GM19438 (cell line): ENCODE data around the gene GALNT5.

Experiments used
- ATAC-seq: cut with Tn5 transposase; IDR thresholded peaks from one replicate; pipeline ENCODE4 v1.9.1; 2021; ENCODE audit warnings: low read depth; ENCODE audit not compliant: unreplicated experiment

Gene GALNT5

GRCh38 chr2:157287160-157287559 lies 29.7 kb downstream of the GALNT5 start:
- no peak for ATAC-seq

- ATAC-seq: no peak
Measured at GRCh38 chr2:157290525-157290924, 33.0 kb downstream of the GALNT5 start.

GRCh38 chr2:157291018-157291417 lies 33.5 kb downstream of the GALNT5 start:
- no peak for ATAC-seq

GRCh38 chr2:157292853-157293252 lies 35.3 kb downstream of the GALNT5 start:
- ATAC-seq: no peak

GRCh38 chr2:157296490-157296889 lies 39.0 kb downstream of the GALNT5 start:
- no peak for ATAC-seq

- ATAC-seq: no peak
Measured at GRCh38 chr2:157296958-157297357, 39.5 kb downstream of the GALNT5 start.

- ATAC-seq: no peak
Measured at GRCh38 chr2:157301307-157301706, 43.8 kb downstream of the GALNT5 start.

- peak; percentile 69 for ATAC-seq
Measured at GRCh38 chr2:157302492-157303099, 45.1 kb downstream of the GALNT5 start.

GRCh38 chr2:157303612-157304011 lies 46.1 kb downstream of the GALNT5 start:
- ATAC-seq: no peak

GRCh38 chr2:157304811-157305722 lies 47.6 kb downstream of the GALNT5 start:
- ATAC-seq: no peak

- ATAC-seq: no peak
Measured at GRCh38 chr2:157305723-157306110, 48.2 kb downstream of the GALNT5 start.

- no peak for ATAC-seq
Measured at GRCh38 chr2:157307021-157307420, 49.5 kb downstream of the GALNT5 start.

GRCh38 chr2:157309878-157310277 lies 52.4 kb downstream of the GALNT5 start:
- no peak for ATAC-seq

GRCh38 chr2:157311706-157312105 lies 54.2 kb downstream of the GALNT5 start:
- ATAC-seq: no peak

GRCh38 chr2:157312866-157313486 lies 55.5 kb downstream of the GALNT5 start:
- no peak for ATAC-seq

- no peak for ATAC-seq
Measured at GRCh38 chr2:157315901-157316300, 58.4 kb downstream of the GALNT5 start.

GRCh38 chr2:157318884-157319283 lies 61.4 kb downstream of the GALNT5 start:
- no peak for ATAC-seq

GRCh38 chr2:157319795-157320194 lies 62.3 kb downstream of the GALNT5 start:
- ATAC-seq: no peak

- ATAC-seq: no peak
Measured at GRCh38 chr2:157320409-157320808, 62.9 kb downstream of the GALNT5 start.

- ATAC-seq: no peak
Measured at GRCh38 chr2:157321466-157321865, 64.0 kb downstream of the GALNT5 start.

- no peak for ATAC-seq
Measured at GRCh38 chr2:157322432-157322831, 64.9 kb downstream of the GALNT5 start.
